ENCODE results near the gene KLRK1. TPM values are rescaled to one million over a fixed set of nuclear protein-coding genes. Genes with fewer than 3 reads are reported as not detected.
"Not testable (repeated sequence)": the region's sequence is repeated elsewhere in the genome, so short reads cannot be mapped to it uniquely, and the experiment has no call there.

Gene KLRK1
- polyA plus RNA-seq, 1 of the 3 experiments (the other 2 are of a cell fraction) = not detected

DNA sequence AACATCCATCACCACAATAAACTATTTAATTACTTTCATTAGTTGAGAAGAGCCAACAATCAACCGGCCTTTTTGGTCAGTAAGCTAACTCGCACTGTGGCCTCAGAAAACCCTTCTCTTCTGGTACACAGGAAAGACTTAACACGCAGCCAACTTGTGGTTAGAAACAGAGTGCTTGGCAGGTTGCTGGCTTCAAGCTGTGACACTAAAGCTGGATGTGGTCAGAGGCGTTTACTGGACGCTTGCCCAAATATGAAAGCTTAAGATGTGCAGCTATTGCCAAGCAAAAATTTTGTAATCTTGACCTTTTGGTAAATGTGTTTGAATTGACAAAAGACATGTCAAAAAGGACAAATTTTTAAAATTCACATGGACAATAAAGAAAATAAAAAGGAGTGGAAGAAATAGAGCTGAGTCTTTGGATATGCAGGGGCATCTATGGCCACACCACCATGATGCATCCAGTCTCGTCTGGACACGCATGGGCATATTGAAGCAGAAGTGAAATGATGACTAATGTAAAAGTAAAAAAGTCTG is 2.6 kb upstream of the KLRK1 start:
- ChIA-PET CTCF (interaction anchor here (0.7 kb wide), 2 partner anchors 71 to 156 kb away, joined by 3 read pairs; no protein-coding TSS in a partner anchor), POLR2A (no interaction called here)
- H3K4me3 ChIP-seq (ENCODE audit: low read depth in 2 of 2, low read length in 1 of 2) = no peak overlapping the region
- no peak overlapping the region for H2AFZ ChIP-seq (ENCODE audit: low read depth)
- no peaks in the 10 kb centered on the region for H3F3A ChIP-seq (replicated peaks; ENCODE audit: insufficient read depth)
- no peak overlapping the region for H3K27ac ChIP-seq (ENCODE audit: low read depth in 2 of 2, low read length in 1 of 2)
- H3K4me1 ChIP-seq (ENCODE audit: control insufficient read depth in 1 of 2, insufficient read depth in 2 of 2, low read depth in 1 of 2, low read length in 1 of 2) = no peaks in the 10 kb centered on the region
- H3K4me2 ChIP-seq = no peak overlapping the region
- H3K9ac ChIP-seq = no peak overlapping the region
- DNase-seq = no peak
- 23% methylated on average over 7 of the region's 7 CpGs for WGBS (ENCODE audit: low lambda C conversion rate)
- H3K79me2 ChIP-seq (ENCODE audit: insufficient read depth) = no peaks in the 10 kb centered on the region
- no peaks in the 10 kb centered on the region for H4K20me1 ChIP-seq (ENCODE audit: insufficient read depth)
- H3K9me2 ChIP-seq = no peaks in the 10 kb centered on the region
- no peaks in the 10 kb centered on the region for H3K9me3 ChIP-seq
- TF ChIP-seq NRF1 (IDR thresholded peaks at IDR 0.05; ENCODE audit: low read depth, low read length) = no peak
- no peak for TF ChIP-seq FOXM1 (IDR thresholded peaks at IDR 0.05; ENCODE audit: low read depth)
- TF ChIP-seq RAD21 (IDR thresholded peaks at IDR 0.05; ENCODE audit: low read length) = no peak
- TF ChIP-seq, protein P1, sequence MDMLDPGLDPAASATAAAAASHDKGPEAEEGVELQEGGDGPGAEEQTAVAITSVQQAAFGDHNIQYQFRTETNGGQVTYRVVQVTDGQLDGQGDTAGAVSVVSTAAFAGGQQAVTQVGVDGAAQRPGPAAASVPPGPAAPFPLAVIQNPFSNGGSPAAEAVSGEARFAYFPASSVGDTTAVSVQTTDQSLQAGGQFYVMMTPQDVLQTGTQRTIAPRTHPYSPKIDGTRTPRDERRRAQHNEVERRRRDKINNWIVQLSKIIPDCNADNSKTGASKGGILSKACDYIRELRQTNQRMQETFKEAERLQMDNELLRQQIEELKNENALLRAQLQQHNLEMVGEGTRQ (IDR thresholded peaks at IDR 0.05; ENCODE audit: borderline replicate concordance, low read depth, low read length) = no peak
- TF ChIP-seq, protein P2, sequence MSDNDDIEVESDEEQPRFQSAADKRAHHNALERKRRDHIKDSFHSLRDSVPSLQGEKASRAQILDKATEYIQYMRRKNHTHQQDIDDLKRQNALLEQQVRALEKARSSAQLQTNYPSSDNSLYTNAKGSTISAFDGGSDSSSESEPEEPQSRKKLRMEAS (IDR thresholded peaks at IDR 0.05; ENCODE audit: low read depth) = no peak
- TF ChIP-seq MEF2A (IDR thresholded peaks at IDR 0.05; ENCODE audit: borderline replicate concordance, low read depth) = no peak
- TF ChIP-seq, protein P3, sequence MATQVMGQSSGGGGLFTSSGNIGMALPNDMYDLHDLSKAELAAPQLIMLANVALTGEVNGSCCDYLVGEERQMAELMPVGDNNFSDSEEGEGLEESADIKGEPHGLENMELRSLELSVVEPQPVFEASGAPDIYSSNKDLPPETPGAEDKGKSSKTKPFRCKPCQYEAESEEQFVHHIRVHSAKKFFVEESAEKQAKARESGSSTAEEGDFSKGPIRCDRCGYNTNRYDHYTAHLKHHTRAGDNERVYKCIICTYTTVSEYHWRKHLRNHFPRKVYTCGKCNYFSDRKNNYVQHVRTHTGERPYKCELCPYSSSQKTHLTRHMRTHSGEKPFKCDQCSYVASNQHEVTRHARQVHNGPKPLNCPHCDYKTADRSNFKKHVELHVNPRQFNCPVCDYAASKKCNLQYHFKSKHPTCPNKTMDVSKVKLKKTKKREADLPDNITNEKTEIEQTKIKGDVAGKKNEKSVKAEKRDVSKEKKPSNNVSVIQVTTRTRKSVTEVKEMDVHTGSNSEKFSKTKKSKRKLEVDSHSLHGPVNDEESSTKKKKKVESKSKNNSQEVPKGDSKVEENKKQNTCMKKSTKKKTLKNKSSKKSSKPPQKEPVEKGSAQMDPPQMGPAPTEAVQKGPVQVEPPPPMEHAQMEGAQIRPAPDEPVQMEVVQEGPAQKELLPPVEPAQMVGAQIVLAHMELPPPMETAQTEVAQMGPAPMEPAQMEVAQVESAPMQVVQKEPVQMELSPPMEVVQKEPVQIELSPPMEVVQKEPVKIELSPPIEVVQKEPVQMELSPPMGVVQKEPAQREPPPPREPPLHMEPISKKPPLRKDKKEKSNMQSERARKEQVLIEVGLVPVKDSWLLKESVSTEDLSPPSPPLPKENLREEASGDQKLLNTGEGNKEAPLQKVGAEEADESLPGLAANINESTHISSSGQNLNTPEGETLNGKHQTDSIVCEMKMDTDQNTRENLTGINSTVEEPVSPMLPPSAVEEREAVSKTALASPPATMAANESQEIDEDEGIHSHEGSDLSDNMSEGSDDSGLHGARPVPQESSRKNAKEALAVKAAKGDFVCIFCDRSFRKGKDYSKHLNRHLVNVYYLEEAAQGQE (IDR thresholded peaks at IDR 0.05; ENCODE audit: low read depth, low read length) = no peak
- TF ChIP-seq, protein P4, sequence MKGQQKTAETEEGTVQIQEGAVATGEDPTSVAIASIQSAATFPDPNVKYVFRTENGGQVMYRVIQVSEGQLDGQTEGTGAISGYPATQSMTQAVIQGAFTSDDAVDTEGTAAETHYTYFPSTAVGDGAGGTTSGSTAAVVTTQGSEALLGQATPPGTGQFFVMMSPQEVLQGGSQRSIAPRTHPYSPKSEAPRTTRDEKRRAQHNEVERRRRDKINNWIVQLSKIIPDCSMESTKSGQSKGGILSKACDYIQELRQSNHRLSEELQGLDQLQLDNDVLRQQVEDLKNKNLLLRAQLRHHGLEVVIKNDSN (IDR thresholded peaks at IDR 0.05; ENCODE audit: borderline replicate concordance, low read depth) = no peak
- TF ChIP-seq JUND (IDR thresholded peaks at IDR 0.05) = no peak
- no peak for TF ChIP-seq YY1 (IDR thresholded peaks at IDR 0.05; ENCODE audit: low read depth)
- no peak for TF ChIP-seq EZH2phosphoT487 (IDR thresholded peaks at IDR 0.05; ENCODE audit: borderline replicate concordance, low read depth)
- TF ChIP-seq RXRA (IDR thresholded peaks at IDR 0.05; ENCODE audit: borderline replicate concordance, low read depth) = no peak
- no peak for TF ChIP-seq RCOR1 (IDR thresholded peaks at IDR 0.05; ENCODE audit: low read length)
- TF ChIP-seq, protein P5, sequence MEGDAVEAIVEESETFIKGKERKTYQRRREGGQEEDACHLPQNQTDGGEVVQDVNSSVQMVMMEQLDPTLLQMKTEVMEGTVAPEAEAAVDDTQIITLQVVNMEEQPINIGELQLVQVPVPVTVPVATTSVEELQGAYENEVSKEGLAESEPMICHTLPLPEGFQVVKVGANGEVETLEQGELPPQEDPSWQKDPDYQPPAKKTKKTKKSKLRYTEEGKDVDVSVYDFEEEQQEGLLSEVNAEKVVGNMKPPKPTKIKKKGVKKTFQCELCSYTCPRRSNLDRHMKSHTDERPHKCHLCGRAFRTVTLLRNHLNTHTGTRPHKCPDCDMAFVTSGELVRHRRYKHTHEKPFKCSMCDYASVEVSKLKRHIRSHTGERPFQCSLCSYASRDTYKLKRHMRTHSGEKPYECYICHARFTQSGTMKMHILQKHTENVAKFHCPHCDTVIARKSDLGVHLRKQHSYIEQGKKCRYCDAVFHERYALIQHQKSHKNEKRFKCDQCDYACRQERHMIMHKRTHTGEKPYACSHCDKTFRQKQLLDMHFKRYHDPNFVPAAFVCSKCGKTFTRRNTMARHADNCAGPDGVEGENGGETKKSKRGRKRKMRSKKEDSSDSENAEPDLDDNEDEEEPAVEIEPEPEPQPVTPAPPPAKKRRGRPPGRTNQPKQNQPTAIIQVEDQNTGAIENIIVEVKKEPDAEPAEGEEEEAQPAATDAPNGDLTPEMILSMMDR (IDR thresholded peaks at IDR 0.05) = no peak
- TF ChIP-seq FOXJ3 (CRISPR knock-in tag; IDR thresholded peaks at IDR 0.05) = no peak
- TF ChIP-seq MXI1 (IDR thresholded peaks at IDR 0.05; ENCODE audit: low read depth, low read length) = no peak
- TF ChIP-seq, protein P6, sequence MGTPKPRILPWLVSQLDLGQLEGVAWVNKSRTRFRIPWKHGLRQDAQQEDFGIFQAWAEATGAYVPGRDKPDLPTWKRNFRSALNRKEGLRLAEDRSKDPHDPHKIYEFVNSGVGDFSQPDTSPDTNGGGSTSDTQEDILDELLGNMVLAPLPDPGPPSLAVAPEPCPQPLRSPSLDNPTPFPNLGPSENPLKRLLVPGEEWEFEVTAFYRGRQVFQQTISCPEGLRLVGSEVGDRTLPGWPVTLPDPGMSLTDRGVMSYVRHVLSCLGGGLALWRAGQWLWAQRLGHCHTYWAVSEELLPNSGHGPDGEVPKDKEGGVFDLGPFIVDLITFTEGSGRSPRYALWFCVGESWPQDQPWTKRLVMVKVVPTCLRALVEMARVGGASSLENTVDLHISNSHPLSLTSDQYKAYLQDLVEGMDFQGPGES (IDR thresholded peaks at IDR 0.05; ENCODE audit: low read depth, low read length) = no peak
- no peak for TF ChIP-seq SIN3A (IDR thresholded peaks at IDR 0.05; ENCODE audit: borderline replicate concordance, low read depth, low read length)
- no peak for TF ChIP-seq EP300 (IDR thresholded peaks at IDR 0.05; ENCODE audit: borderline replicate concordance in 1 of 2, low read depth in 1 of 2, low read length in 1 of 2)
- no peak for TF ChIP-seq CHD2 (IDR thresholded peaks at IDR 0.05; ENCODE audit: low read length, partially characterized antibody)
- no peaks in the 10 kb centered on the region for H3K36me3 ChIP-seq (replicated peaks in 1 of 2; ENCODE audit: control insufficient read depth in 1 of 2, insufficient read depth in 2 of 2, low read length in 1 of 2)
- H3K27me3 ChIP-seq (ENCODE audit: insufficient read depth) = peaks cover 4% of the 10 kb centered on the region; the same call in 1 of the 2 replicates

DNA sequence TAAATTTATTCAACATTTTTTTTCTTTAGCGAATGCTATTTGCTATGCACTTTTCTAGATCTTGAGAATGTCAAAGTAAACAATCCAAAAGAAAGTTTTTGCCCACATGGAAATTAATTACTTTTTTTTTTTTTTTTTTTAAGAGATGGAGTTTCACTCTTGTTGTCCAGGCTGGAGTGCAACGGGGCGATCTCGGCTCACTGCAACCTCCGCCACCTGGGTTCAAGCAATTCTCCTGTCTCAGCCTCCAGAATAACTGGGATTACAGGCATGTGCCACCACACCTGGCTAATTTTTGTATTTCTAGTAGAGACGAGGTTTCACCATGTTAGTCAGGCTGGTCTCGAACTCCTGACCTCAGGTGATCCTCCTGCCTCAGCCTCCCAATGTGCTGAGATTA is 1.1 kb upstream of the KLRK1 start:
- WGBS (ENCODE audit: low lambda C conversion rate) = 52% methylated on average over 7 of the region's 7 CpGs
- H3K4me1 ChIP-seq (ENCODE audit: control insufficient read depth in 1 of 2, insufficient read depth in 2 of 2, low read depth in 1 of 2, low read length in 1 of 2); H3K27ac ChIP-seq (ENCODE audit: low read depth in 2 of 2, low read length in 1 of 2); H3K79me2 ChIP-seq (ENCODE audit: insufficient read depth); H3K4me3 ChIP-seq (ENCODE audit: low read depth in 2 of 2, low read length in 1 of 2); H3K9ac ChIP-seq; H3K36me3 ChIP-seq (replicated peaks in 1 of 2; ENCODE audit: control insufficient read depth in 1 of 2, insufficient read depth in 2 of 2, low read length in 1 of 2); H3K4me2 ChIP-seq; H3F3A ChIP-seq (replicated peaks; ENCODE audit: insufficient read depth); H3K9me3 ChIP-seq; H4K20me1 ChIP-seq (ENCODE audit: insufficient read depth); H3K9me2 ChIP-seq; H2AFZ ChIP-seq (ENCODE audit: low read depth); H3K27me3 ChIP-seq (ENCODE audit: insufficient read depth); POLR2A ChIA-PET; DNase-seq: not testable (repeated sequence)
- CTCF ChIA-PET = interaction anchor here (0.7 kb wide), 1 partner anchor 1118 kb away, joined by 3 read pairs; no protein-coding TSS in a partner anchor

Data from SK-N-SH (cell line).